ENCODE data around the gene NTM. TPM values are rescaled to one million over a fixed set of nuclear protein-coding genes. Genes with fewer than 3 reads are reported as not detected.

NTM gene
- total RNA-seq, 2 experiments from 2014 or later = not detected

DNA sequence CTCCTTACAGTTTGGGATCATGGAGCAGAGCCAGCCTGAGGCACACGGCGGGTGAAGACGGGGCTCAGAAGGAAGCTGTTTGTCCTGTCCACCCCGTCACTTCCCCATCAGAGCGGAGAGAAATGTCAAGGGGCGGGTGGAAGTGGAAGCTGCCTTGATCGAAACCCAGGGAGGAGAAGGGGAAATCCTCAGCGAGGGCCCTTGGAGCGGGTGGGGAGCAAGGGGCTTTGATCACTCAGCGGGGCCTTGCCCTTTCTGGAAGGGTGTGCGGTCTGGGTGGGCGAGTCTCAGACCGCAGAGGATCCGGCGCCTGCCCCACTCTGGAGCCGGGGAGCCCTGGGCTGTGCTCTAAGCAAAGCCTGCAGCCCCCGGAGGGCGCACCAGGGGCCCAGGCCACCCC is 320.4 kb downstream of the NTM start:
- DNase-seq (no peak), ATAC-seq (no peak)
- CTCF ChIA-PET = no interaction called here

DNA sequence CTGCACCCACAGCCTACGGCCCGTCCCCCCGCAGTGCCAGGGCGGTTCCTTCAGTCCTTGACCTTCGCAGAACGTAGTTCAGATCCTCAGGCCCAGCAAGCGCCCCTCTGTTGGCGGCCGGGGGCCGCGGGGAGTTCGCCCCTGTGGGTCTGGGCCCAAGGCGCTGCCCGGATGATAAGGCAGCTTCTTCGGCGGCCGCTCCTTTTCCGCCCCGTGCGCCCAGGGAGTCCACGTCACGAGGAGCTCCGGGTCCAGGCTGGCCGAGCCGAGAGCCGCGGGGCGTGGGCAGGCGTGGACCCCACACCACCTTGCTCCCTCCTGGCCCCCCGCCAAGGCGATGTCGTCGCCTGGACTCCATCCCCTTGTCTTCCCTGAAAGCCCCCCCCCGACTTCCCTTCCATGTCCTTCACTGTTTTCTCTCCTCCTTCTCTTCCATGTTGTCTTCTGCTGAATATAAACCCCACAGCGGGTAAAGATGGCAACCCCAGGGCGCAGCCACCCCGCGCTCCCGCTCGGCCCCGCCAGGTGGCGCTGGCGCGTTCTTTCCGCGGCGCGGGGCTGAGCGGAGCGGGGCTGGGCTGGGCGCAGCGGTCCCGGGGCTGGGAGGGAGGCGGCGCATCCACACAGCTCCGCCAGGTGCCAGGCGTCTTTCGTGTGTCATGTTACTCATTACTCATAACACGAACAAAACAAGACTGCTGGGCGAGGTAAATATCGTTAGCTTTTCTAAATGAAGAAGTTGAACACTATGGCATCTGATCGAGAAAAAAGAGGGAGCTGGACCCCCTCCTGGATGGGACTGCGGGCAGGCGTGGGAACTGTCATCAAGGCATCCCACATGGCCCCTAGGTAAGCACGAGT is 321.0 kb downstream of the NTM start:
- TF ChIP-seq, protein P1, sequence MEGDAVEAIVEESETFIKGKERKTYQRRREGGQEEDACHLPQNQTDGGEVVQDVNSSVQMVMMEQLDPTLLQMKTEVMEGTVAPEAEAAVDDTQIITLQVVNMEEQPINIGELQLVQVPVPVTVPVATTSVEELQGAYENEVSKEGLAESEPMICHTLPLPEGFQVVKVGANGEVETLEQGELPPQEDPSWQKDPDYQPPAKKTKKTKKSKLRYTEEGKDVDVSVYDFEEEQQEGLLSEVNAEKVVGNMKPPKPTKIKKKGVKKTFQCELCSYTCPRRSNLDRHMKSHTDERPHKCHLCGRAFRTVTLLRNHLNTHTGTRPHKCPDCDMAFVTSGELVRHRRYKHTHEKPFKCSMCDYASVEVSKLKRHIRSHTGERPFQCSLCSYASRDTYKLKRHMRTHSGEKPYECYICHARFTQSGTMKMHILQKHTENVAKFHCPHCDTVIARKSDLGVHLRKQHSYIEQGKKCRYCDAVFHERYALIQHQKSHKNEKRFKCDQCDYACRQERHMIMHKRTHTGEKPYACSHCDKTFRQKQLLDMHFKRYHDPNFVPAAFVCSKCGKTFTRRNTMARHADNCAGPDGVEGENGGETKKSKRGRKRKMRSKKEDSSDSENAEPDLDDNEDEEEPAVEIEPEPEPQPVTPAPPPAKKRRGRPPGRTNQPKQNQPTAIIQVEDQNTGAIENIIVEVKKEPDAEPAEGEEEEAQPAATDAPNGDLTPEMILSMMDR (IDR thresholded peaks at IDR 0.05) = peak; percentile 50
- Mint-ChIP-seq H3K9me3 (no peaks in the 10 kb centered on the region), H3K27ac (no peak overlapping the region), H3K36me3 (ENCODE audit: low read depth) (no peaks in the 10 kb centered on the region), H3K4me3 (no peak overlapping the region), H3K4me1 (ENCODE audit: low read depth) (no peaks in the 10 kb centered on the region), H3K27me3 (peaks cover 36% of the 10 kb centered on the region)
- DNase-seq (peak; percentile 33), ATAC-seq (peak; percentile 73)
- ChIA-PET POLR2A (no interaction called here), CTCF (interaction anchor here (0.9 to 1.0 kb wide), 2 partner anchors 11 to 14 kb away, joined by 3 read pairs; no protein-coding TSS in a partner anchor)
- intact Hi-C loops (cut with micrococcal nuclease) = no loop called here

More for the DNA sequence above, 320.4 kb downstream of the NTM start:
- TF ChIP-seq, protein P1 (IDR thresholded peaks at IDR 0.05) = no peak
- H3K36me3 Mint-ChIP-seq (ENCODE audit: low read depth) = no peaks in the 10 kb centered on the region
- peaks cover 32% of the 10 kb centered on the region for H3K27me3 Mint-ChIP-seq
- POLR2A ChIA-PET = no interaction called here
- no peaks in the 10 kb centered on the region for H3K4me1 Mint-ChIP-seq (ENCODE audit: low read depth)
- H3K4me3 Mint-ChIP-seq = no peak overlapping the region
- H3K9me3 Mint-ChIP-seq = no peaks in the 10 kb centered on the region
- intact Hi-C loops (cut with micrococcal nuclease) = no loop called here
- H3K27ac Mint-ChIP-seq = no peak overlapping the region

DNA sequence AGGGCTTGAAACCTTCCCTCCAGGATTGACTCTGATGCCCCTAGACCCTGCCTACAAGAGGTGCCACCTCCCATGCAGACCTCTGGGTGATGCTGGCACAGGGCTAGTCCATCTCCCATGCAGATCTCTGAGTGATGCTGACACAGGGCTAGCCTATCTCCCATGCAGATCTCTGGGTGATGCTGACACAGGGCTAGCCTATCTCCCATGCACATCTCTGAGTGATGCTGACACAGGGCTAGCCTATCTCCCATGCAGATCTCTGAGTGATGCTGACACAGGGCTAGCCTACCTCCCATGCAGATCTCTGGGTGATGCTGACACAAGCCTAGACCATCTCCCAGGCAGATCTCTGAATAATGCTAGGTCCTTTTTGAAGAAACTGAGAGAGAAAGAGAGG is 321.7 kb downstream of the NTM start:
- ChIA-PET POLR2A (no interaction called here), CTCF (interaction anchor here (0.9 to 1.0 kb wide), 2 partner anchors 10 to 15 kb away, joined by 3 read pairs; no protein-coding TSS in a partner anchor)
- DNase-seq (no peak), ATAC-seq (no peak)
- intact Hi-C loops (cut with micrococcal nuclease) = no loop called here
- Mint-ChIP-seq H3K27ac (no peak overlapping the region), H3K36me3 (ENCODE audit: low read depth) (no peaks in the 10 kb centered on the region), H3K4me3 (no peak overlapping the region), H3K4me1 (ENCODE audit: low read depth) (no peaks in the 10 kb centered on the region), H3K9me3 (no peaks in the 10 kb centered on the region), H3K27me3 (peaks cover 36% of the 10 kb centered on the region)
- TF ChIP-seq, protein P1 (IDR thresholded peaks at IDR 0.05) = no peak

DNA sequence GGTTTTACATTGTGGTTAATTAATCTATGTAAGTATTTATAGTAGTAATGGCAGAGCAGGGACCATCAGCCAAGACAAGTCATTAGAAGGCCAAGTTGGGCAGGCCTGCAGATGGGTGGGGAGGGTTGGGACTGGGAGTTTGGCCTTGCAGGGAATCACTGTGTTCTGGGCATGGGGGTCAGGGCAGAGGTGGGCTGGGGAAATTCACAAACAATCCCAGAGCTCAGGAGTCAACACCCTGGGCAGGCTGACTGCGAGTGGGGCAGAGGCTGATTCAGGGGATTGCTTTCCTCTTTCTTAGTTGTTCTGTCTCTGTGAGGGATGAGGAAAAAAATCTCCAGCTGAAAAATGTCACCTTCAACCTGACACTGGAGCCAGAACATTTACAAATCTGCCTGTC is 322.5 kb downstream of the NTM start:
- Mint-ChIP-seq H3K9me3 (no peaks in the 10 kb centered on the region), H3K4me1 (ENCODE audit: low read depth) (no peaks in the 10 kb centered on the region), H3K27me3 (peaks cover 32% of the 10 kb centered on the region), H3K36me3 (ENCODE audit: low read depth) (no peaks in the 10 kb centered on the region), H3K27ac (no peak overlapping the region), H3K4me3 (no peak overlapping the region)
- TF ChIP-seq, protein P1 (IDR thresholded peaks at IDR 0.05) = no peak
- DNase-seq (no peak), ATAC-seq (no peak)
- ChIA-PET CTCF (interaction anchor here (1.1 kb wide), 1 partner anchor 56 kb away, joined by 3 read pairs; no protein-coding TSS in a partner anchor), POLR2A (no interaction called here)
- intact Hi-C loops (cut with micrococcal nuclease) = no loop called here

DNA sequence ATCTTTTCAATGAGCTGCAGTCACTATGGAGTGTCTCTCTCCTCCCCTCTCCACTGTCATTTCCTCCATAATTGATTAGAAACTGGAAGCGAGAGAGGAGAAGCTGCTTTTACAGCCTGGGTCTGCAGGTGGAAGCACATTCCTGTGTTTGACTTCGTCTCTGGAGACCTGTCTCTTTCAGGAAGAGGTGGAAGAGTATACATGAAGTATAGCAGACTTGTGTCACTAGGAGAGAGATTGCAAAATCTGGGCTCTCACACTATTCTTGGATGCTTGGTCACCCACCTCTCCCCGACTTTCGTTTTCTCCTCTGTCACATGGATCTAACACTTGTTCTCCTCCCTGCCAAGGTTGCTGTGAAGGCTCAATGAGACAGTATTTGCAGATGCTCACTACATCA is 323.3 kb downstream of the NTM start:
- CTCF ChIA-PET = interaction anchor here (0.9 to 2.5 kb wide), 6 partner anchors 8 to 629 kb away, joined by 3 to 16 read pairs (median 4); no protein-coding TSS in a partner anchor
- Mint-ChIP-seq H3K9me3 (no peaks in the 10 kb centered on the region), H3K27me3 (peaks cover 35% of the 10 kb centered on the region), H3K4me1 (ENCODE audit: low read depth) (no peaks in the 10 kb centered on the region), H3K27ac (no peak overlapping the region), H3K36me3 (ENCODE audit: low read depth) (no peaks in the 10 kb centered on the region), H3K4me3 (no peak overlapping the region)
- no peak for ATAC-seq
- POLR2A ChIA-PET = no interaction called here
- DNase-seq = no peak
- TF ChIP-seq, protein P1 (IDR thresholded peaks at IDR 0.05) = no peak
- intact Hi-C loops (cut with micrococcal nuclease) = no loop called here
